Urothelium cell line (cell line): ENCODE data around the gene GAL3ST3.
"Not testable (repeated sequence)": the region's sequence is repeated elsewhere in the genome, so short reads cannot be mapped to it uniquely, and the experiment has no call there.

Source experiments
- DNase-seq: peaks from one replicate; pipeline ENCODE4 v3.0.0; 2011; ENCODE audit warnings: low spot score, mixed read lengths
- FAIRE-seq: peaks from 2 replicates; lab custom pipeline; 2011; peaks lifted over from hg19 to GRCh38; lab: Jason Lieb, UNC

Gene GAL3ST3

GRCh38 chr11:66048547-66049323 lies at the start of gene GAL3ST3:
Gene GAL3ST3 (minus strand): TSS chr11:66049161. CDS start chr11:66045415, 3,746 bp downstream.
- FAIRE-seq: no peak
- no peak for DNase-seq

GRCh38 chr11:66092125-66092524 lies 43.2 kb upstream of the GAL3ST3 start:
- DNase-seq, FAIRE-seq: not testable (repeated sequence)

- DNase-seq (no peak), FAIRE-seq (no peak)
These were observed 41.3 kb upstream of the GAL3ST3 start for GRCh38 chr11:66090288-66090687.

- DNase-seq (no peak), FAIRE-seq (no peak)
These were observed 40.1 kb upstream of the GAL3ST3 start for GRCh38 chr11:66089067-66089466.

- peak; percentile 5 for FAIRE-seq
- no peak for DNase-seq
These were observed 38.4 kb upstream of the GAL3ST3 start for GRCh38 chr11:66087148-66087908.

GRCh38 chr11:66084821-66085475 lies 36.0 kb upstream of the GAL3ST3 start:
- FAIRE-seq (no peak), DNase-seq (no peak)

- no peak for FAIRE-seq
- DNase-seq: no peak
These were observed 34.8 kb upstream of the GAL3ST3 start for GRCh38 chr11:66083767-66084166.

GRCh38 chr11:66082946-66083698 lies 34.2 kb upstream of the GAL3ST3 start:
- FAIRE-seq (no peak), DNase-seq (no peak)

GRCh38 chr11:66081505-66081904 lies 32.5 kb upstream of the GAL3ST3 start:
- no peak for FAIRE-seq
- DNase-seq: peak; percentile 40

GRCh38 chr11:66080055-66080817 lies 31.3 kb upstream of the GAL3ST3 start:
- FAIRE-seq: no peak
- DNase-seq: peak; percentile 79

- DNase-seq, FAIRE-seq: not testable (repeated sequence)
These were observed 30.0 kb upstream of the GAL3ST3 start for GRCh38 chr11:66078949-66079348.

GRCh38 chr11:66077927-66078326 lies 29.0 kb upstream of the GAL3ST3 start:
- DNase-seq: no peak
- no peak for FAIRE-seq

- FAIRE-seq (no peak), DNase-seq (no peak)
These were observed 27.6 kb upstream of the GAL3ST3 start for GRCh38 chr11:66076561-66076960.

GRCh38 chr11:66075273-66075672 lies 26.3 kb upstream of the GAL3ST3 start:
- DNase-seq (no peak), FAIRE-seq (no peak)

- FAIRE-seq (no peak), DNase-seq (no peak)
These were observed 24.7 kb upstream of the GAL3ST3 start for GRCh38 chr11:66073669-66074068.

- DNase-seq (no peak), FAIRE-seq (no peak)
These were observed 23.6 kb upstream of the GAL3ST3 start for GRCh38 chr11:66072518-66072917.

GRCh38 chr11:66072081-66072480 lies 23.1 kb upstream of the GAL3ST3 start:
- DNase-seq (no peak), FAIRE-seq (no peak)

- FAIRE-seq: no peak
- DNase-seq: no peak
These were observed 22.4 kb upstream of the GAL3ST3 start for GRCh38 chr11:66071381-66071801.

GRCh38 chr11:66070604-66071380 lies 21.8 kb upstream of the GAL3ST3 start:
- DNase-seq (peak; percentile 41), FAIRE-seq (no peak)
